Dedifferentiated amniotic fluid mesenchymal stem cell (primary cell): ENCODE results near the gene INPP4A.

Source experiments
- DNase-seq: peaks from one replicate; pipeline ENCODE4 v3.0.0-alpha.2; 2016; ENCODE audit errors: extremely low spot score

INPP4A gene

GRCh38 chr2:98460573-98461497 is 16.2 kb downstream of the INPP4A start:
- DNase-seq: no peak

DNA sequence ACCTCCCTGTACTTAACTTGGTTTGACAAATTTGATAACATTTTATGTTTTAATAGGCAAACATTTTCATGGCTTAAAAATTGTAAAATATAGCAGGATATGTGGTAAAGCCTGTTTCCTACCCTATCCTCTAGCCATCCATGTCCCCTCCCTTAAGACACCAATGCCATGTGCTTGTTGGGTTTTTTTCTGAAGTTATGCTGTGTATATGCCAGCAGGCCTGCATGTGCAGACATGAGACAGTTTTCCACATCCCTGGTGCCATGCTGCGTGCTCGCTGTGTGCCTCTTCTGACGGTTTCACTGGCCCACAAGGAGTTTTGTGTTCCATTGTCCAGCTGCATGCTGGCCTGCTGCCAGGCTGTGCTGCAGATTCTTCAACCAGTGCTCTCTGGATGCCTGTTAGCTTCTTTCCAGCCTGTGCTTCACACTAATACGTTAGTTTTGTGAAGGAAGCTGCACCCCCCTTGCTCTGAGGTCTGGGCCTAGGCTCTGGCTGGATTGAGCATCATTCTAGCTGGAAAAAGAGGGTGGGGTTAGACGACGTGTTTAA is 16.9 kb downstream of the INPP4A start:
- DNase-seq: no peak

- DNase-seq: no peak
Observed at GRCh38 chr2:98463081-98463481, 18.4 kb downstream of the INPP4A start.

DNA sequence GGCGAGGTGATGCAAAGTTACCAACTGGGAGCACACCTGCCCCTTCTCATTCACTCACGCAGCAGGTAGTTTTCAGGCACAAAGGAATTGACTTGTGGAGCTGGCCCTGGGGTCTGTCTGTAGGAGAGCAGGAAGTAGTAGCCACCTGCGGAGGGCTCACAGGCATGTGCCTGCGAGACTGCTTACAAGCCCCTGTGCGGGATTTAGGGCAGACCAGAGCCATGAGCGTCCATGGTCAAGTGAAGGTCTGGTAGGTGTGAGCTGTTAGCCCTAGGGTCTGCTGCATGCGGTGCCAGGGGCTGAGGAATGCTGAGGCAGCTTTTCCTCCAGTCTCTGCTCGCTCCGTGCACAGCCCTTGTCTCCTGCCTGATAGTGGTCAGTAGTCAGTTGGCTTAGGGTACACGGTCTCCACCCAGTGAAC is 18.9 kb downstream of the INPP4A start:
- DNase-seq: no peak

GRCh38 chr2:98463988-98464771 is 19.5 kb downstream of the INPP4A start:
- no peak for DNase-seq

GRCh38 chr2:98464772-98465310 is 20.2 kb downstream of the INPP4A start:
- DNase-seq: no peak

DNA sequence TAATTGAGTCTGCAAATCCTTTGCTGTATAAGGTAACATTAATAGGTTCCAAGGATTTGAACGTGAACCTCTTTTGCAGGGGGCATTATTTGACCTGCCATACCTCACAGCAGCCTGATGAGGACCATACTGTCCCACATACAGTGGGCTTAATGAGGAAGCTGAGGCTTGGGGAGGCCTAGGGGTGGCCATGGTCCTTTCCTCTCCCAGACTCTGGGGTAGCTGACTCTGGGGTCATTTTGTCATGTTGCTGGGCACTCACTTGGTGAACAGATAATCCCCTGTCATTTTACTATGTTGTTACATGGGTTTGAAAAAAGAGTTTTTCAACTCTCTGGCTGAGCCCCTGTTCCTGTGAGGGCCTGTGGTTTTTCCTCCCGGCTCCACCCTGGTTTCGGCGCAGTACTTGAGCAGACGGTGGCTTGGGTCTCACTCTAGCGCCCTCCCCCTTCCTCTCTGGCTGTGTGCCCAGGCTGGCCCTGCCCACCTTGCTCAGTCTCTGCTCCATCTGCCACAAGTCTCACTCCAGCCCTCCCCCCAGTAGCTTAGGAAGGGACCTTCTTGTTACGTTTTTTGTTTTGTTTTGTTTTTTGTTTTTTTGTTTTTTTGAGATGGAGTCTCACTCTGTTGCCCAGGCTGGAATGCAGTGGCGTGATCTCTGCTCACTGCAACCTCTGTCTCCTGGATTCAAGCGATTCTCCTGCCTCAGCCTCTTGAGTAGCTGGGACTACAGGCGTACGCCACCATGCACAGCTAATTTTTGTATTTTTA is 21.0 kb downstream of the INPP4A start:
- DNase-seq: no peak

- no peak for DNase-seq
Observed at GRCh38 chr2:98467082-98467536, 22.5 kb downstream of the INPP4A start.

DNA sequence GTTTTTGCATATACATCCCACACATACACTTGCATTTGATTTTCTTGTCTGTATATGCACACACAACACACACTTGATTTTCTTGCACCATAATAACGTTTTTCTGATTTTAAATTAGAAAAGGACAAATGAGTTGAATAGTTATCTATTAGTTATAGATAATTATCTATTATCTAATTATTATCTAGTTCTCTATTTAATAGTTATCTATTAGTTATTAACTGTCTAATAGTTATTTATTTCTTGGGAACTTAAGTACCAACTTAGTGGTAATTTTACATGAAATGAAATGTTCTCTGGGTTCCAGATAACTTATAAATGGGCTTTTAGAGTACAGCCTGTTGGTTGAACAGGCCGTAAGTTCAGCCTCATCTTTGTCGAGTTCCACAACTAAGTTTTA is 23.0 kb downstream of the INPP4A start:
- no peak for DNase-seq

- no peak for DNase-seq
Observed at GRCh38 chr2:98468621-98469236, 24.1 kb downstream of the INPP4A start.

- no peak for DNase-seq
Observed at GRCh38 chr2:98469862-98470544, 25.3 kb downstream of the INPP4A start.

- DNase-seq: no peak
Observed at GRCh38 chr2:98470851-98471255, 26.2 kb downstream of the INPP4A start.

DNA sequence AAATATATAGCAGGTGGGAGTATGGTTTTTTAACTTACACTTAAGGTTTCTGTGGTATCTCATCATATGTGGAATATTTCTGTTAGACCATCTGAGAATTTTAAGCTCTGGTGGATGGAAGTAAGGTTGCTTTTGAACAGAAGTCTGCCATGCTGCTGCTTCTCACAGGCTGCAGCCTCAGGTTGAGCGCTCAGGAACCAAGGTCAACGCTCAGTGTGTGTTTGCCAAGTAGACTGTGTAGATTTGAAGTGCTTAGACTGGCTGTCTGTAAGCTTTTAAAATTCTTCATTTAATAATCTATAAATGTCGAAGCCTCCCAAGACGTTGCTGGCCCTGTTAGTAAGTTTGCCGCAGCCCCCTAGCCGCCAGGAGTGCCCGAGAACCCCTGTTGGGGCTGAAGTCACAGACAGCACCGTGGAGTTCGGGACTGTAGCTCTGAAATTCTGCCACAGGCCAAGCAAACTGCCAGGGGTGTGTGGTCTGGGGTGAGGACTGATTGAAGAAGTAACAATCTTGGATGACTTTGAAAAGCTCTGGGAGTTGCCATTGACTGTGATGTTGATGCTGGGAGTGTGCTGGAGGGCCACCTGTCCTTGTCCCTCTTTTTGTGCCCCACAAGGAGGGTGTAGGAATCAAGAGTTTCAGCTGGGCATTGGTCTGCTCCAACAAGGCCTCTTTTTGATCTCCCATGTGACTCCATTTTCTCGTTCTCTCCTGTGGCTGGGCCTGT is 26.9 kb downstream of the INPP4A start:
- DNase-seq: no peak

DNA sequence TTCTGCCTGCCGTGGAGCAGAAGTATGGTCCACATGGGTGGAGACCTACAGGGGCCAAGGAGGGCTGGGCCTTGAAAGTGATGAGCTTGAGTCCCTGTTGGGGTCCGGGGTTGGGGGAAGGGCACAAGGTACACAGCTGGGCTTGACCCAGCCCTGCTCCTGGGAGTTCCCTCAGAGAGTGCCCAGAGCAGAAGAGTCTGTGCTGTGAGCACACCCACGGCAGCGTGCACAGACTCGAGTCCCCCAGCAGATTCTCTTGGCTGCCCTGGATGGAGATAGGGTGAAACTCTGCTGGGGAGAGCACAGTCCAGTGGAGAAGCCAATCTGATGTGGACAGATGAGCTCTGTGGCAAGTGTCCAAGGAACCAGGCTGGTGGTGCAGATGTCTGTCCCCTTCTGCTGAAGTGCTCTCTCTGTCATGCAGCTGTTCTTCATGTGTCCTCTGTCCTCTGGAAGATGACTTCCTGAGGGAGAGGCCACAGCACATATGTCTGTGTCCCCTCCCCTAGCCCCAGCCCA is 27.5 kb downstream of the INPP4A start:
- DNase-seq: no peak

- DNase-seq: no peak
Observed at GRCh38 chr2:98472961-98473746, 28.5 kb downstream of the INPP4A start.

DNA sequence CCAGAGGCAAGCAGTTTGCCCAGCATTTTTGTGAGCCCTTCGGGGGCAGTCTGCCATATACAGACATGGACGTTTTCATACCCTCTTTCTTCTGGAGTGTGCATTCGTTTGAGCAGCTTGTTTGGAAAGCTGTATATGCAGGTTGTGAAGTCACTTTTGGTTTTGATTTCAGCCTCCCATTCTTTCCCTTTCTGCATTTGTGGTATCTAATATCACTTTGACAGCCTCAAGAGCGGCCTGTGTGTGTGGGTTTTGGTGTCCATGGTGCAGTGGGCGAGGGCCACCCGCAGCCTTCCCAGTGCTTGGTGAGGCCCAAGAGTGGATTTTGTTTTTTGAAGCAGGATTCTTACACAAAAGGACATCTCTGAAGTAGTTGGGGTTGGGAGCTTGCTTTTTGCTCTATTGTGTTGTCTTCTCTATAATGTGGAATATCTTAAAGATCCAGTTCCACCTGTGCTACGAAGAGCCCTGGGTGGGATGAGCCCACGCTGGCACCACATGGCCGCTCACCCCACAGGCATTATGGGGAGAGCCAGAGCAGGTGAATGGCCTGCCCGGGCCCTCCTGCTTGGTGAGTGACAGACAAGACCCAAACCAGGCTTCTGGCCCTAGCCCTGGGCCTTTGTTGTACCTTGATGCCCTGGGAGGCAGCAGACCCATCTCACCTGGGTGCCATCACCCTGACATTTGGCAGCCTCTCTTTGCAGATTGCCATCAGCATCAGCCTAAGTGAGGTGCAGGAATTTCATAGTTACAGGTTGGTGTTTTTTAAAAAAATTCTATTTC is 29.5 kb downstream of the INPP4A start:
- DNase-seq: no peak

GRCh38 chr2:98474979-98475632 is 30.4 kb downstream of the INPP4A start:
- DNase-seq: no peak
